CD4-positive, alpha-beta T cell treated with Interleukin-21 for 1 hour (primary cell): ENCODE results near the gene DUOXA1.
"Not testable (repeated sequence)": the region's sequence is repeated elsewhere in the genome, so short reads cannot be mapped to it uniquely, and the experiment has no call there.

ENCODE experiments used
- DNase-seq: peaks from one replicate; pipeline ENCODE4 v3.0.0-alpha.2; 2020

Gene DUOXA1

DNA sequence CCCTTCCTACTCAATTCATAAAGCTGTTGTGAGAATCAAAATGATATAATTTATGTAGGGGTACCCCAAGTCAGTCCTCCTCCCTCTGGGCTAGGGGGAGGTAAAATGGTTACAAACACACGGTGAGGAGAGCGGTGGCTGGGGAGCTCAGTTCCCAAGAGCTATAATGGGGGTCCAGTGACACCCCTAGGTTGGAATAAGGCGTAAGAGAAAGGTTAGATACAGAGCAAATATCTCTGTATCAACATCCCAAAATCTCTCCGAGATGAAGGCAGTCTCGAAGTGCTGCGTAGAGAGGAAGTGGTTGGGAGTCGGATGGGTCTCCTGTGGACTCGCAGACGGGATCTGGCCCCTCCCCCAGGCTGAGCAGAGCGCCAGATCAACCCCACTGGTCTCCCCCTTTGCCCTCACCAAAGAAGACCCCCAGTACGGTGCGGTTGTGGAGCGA is 17.5 kb downstream of the DUOXA1 start:
- no peak for DNase-seq

DNA sequence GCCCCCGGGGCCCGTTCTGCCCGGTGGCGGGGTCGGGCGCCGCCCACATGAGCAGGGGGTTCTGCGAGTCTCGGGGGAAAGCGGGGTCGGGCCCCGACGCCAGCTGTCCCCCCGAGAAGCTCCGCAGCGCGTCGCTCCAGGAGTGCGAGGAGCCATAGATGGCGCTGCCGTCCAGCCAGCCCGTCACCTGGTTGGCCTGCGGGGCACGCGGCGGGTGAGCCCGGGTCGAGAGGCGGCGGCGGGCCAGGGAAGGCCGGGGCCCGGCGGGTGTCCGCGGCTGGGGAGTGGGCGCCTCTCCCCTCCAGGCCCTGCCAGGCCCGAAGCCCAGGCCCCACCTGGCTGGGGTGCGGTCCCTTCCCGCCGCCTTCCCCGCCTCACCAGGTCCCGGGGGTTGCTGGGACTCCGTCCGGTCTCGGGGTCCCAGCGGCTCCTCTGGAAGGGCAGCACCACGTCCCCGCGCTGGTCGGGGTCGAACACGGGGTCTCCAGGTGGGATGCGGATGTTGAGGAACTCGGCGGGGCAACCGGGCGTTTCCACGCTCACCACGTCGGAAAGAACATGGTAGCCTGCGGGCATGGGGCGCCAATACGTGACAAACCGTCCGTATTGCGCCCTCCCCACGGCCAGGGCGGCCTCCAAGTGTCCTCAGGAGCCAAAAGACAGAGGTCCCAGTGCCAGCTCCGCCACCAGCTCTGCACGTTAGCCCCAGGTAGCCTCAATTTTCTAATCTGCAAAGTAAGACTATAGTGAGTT is 18.1 kb downstream of the DUOXA1 start:
- DNase-seq = no peak

DNA sequence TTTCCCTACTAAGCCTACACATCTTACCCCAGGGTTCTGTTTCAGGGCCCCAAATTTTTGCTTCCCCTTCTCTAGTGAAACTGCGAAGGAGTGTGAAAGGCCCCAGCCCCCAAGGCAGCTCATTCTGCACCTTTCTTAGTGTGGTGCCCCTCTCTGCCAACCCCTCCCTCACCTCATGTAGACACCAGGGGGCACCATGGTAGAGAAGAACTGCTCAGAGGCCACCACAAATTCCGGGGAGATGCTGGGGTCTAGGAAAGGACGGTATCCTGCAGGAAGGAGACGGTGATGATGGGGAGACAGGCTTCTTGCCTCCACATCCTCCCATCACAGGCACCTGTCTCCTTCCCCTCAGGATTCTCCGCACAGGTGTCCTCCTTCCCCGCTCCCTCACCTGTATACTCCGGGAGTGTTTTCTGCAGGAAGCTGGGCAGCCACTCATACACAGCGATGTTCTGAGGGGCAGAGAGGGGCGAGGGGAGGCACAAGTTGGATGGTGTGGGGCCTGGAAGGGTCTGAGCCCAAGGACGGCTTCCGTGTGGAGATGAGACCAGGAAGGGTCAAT is 19.3 kb downstream of the DUOXA1 start:
- DNase-seq = no peak

DNA sequence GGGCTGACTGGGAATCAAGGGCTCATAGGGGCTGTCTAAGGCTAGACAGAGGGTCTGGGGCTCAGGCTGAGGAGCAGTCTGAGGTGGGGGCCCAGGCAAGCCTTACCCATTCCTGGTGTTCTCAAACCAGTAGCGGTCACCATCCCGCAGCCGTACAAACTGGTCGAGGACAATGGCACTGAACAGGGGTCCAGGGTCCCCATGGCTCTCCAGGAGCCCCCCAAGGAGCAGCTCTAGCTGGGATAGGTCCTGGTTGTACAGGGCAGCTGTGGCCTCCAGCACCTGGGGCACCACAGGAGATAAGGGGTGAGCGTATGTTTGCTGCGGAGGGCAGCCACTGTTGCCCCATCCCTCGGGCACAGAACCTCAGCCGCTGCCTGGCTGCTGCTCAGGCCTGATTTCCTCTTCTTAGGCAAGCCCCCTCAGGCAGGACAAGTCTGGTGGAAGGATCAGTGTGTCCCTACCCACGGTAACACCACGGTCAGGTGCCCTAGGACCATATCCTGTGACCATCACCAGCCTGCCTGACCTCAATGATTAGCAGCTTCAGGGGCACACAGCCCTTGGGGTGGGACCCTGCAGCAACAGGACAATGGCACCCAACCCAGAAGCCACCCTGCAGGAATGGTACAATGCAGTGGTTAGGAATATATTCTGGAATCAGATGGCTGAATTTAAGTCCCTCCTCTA is 21.6 kb downstream of the DUOXA1 start:
- no peak for DNase-seq

DNA sequence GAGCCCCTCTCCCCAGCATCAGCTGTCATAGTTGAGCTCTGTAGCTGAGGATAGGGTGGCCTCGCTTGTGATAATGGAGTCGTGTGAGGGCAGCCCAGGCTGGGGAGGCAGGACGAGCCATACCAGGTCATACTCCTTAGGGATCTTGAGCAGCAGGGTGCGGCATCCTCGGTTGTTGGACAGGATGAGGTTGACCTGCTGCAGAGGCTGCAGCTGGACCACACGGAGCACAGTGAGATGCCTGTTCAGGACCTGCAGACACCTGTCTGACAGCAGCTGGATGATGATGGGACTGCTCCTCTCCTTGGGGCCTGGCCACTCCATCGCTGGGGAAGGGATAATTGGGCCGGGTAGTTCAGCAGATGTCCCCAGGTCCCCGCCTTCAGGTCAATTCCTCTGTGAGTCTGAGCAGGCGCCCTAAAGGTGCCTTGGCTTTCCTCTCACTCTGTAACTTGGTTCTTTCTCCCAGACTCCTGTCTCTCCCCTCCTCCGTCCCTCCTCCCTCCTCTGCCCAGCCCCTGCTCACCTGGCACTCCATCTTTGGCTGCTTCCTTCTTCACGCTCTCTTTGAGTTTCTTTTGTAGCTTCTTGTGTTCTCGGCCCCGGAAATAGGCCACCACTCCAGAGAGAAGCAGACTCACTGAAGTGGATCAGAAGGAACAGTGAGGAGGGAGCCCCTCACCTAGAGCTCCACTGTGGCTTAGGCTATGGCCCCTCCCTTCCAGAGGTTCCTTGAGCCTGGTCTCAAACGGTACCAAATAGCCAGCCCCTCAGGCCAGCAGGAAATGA is 23.5 kb downstream of the DUOXA1 start:
- no peak for DNase-seq

DNA sequence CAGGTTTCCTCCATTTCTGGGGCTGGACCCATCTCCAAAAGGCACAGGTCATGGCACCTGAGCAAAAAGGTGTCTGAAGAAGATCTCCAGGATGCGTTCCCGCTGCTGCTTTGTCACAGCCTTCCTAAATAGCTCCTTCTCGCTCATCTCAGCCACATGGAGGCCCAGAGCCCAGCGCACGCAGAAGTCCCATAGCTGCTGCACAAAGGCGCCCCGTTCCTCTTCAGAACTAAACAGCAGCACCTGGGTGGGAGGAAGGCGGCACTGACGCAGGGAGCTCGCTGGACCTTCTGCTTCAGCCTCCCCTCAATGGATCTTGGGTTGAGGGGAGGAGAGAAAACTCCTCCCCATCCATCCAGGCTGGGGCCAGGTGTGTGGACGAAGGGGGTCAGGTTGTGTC is 24.1 kb downstream of the DUOXA1 start:
- no peak for DNase-seq

DNA sequence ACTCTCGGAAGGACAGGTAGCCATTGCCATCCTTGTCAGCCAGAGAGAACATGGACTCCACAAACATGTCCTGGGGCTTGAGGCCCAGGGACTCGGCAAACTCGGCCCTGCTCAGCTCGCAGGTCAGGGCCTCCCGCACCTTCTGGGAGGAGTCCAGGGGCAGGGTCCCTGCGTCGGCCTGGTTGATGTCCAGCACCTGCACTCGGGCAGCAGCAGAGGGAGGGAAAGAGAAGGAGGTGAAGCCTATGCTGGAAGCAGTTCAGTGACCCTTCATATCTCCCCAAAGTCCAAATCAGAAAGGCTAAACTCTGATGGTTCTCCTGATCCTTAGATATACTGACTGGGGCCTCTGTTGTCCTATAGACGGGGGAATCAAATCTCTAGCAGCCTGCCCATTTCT is 25.5 kb downstream of the DUOXA1 start:
- not testable (repeated sequence) for DNase-seq

DNA sequence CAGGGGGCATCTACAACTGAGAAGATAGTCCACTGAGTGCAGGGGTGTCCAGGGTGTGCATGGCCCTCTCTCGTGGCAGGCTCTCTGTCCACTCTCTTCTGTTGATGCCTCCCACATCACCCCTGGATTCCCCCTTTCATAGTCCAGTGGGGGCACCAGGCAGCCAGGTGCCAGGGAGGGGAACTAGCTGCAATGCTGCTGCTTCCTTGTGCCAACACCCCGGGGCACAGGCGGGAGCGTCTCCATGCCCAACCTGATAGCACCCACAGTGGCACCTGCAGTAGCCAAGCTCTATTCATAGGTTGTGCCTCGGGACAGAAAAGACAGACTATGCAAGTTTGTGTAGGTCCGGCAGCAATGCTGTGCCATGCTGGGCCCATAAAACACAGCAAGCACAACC is 27.5 kb downstream of the DUOXA1 start:
- no peak for DNase-seq

DNA sequence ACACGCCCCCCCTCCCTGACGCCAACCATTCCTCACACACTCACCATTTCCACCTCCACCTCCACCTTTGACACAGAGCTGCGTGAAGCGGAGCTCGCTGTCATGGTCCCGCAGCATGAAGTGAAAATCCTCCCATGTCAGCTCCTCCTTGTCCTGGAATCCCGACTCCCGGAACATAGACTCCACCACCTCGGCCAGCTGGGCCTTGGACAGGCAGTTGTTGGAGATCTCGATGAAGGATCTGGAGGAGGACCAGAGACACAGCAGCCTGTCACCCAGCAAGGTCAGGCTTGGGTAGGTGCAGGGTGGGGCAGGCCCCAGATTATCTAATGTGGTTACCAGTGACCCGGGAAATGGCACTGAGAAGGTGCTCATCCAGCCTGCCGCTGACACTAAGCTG is 27.9 kb downstream of the DUOXA1 start:
- no peak for DNase-seq

DNA sequence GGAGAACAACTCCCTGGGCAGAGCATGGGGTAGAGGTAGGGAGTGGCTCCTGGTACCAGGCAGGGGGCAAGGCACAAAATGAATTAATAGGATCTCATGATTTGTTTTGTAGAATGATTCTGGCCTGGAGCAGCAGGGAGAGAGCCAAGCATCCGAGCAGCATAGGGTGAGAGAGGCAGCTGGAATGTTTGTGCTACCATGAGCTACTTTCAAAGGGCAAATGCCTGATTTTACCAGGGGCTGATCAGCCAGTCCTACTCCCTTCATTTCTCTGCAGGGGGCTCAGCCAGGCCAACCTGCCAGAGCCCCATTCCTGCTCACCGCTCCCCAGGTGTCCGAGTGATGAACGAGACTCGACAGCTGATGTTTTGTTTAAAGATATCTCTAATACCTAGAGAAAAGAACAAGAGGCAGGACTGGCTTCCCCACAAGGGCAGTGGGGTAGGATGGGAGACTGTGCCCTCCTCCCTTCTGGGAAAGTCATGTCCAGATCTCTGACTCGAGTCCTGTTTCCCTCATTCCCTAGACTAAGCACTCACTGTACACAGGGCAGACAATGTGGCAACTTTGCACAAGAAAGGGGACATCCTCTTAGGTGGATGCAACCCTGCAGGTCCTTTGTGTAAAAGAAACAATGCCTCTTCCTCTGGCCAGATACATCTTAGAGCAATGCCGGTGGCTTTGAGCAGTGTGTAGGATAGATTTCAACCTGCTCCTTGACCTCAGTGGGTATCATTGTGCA is 28.6 kb downstream of the DUOXA1 start:
- DNase-seq = no peak

DNA sequence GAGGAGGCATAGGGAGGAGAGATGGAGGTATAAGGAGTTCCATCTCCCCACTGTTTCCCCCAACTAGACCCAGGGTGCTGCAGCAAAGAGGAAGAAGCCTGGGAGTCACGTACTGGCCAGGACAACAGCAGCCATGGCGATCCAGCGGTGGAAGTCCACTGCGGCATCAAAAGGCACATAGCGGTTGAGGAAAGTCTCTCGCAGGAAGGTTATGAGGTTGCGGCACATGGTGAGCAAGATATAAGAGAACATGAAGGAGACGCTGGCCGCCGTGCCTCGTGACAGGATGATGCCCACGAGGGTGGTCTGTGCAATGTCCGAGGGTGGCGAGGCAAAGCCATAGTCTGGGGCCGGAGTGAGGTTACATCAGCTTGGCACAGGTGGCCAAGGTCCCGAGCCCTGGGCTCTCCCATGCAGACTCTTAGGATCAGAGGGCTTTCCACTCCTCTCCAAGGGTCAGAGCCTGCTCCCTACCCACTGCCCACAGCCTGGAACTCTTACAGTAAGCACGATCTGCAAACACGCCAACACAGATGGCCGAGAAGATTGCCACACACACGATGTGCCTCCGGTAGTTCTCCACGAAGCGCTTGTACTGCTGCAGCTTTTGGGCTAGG is 30.0 kb downstream of the DUOXA1 start:
- DNase-seq = no peak

DNA sequence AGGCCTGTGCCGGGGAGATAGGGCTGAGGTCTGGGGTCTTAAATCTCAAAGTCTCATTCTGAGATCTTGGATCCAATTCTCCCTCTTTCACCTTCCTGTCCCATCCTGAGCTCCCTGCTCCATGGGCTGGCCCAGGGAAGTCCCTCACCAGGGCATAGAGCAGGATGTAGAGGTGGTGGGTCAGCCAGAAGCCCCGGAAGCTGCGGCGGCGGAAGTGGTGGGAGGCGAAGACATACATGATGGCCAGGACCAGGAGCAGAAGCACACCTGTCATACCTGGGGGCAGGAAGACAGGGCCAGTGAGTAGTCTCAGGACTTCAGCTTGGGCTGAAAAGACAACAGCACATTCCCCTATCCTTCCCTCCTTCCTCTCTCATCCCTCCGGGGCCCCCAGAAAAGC is 32.2 kb downstream of the DUOXA1 start:
- DNase-seq = no peak

DNA sequence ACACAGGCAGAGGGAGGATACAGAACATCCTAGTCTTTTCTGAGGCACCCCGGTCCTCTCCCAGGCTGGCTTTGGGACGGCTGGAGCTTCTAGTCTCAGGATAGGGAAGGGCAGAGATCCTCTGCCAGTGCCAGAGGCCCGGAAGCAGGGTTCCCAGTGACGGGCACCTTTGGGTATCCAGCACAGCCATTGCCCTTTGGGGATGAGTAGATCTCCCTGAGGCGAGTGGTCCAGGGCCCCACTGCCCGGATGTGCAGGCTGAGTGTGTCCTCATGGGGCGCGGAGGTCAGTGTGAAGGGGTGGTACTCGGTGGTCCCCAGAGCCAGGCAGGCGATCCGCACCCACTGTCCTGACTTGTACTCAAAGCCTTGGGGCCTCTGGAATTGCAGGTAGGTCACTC is 34.0 kb downstream of the DUOXA1 start:
- DNase-seq = no peak

DNA sequence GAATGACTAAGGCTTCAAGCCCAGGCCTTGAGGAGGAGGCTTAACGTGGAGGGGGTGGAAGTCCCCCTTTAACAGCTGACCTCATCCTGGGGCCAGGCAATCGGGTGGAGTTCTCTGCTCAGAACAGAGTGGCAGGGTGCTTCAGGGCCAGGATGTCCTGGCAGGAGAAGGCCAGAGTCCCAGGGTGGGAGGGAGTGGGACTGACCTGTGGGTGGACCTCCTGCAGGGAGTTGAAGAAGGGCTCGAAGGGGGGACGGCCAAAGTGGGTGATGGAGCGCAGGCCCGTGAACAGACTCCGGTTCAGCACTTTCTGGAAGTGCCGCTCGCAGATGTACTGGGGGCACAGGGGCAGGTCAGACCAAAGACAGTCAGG is 35.3 kb downstream of the DUOXA1 start:
- DNase-seq = no peak

DNA sequence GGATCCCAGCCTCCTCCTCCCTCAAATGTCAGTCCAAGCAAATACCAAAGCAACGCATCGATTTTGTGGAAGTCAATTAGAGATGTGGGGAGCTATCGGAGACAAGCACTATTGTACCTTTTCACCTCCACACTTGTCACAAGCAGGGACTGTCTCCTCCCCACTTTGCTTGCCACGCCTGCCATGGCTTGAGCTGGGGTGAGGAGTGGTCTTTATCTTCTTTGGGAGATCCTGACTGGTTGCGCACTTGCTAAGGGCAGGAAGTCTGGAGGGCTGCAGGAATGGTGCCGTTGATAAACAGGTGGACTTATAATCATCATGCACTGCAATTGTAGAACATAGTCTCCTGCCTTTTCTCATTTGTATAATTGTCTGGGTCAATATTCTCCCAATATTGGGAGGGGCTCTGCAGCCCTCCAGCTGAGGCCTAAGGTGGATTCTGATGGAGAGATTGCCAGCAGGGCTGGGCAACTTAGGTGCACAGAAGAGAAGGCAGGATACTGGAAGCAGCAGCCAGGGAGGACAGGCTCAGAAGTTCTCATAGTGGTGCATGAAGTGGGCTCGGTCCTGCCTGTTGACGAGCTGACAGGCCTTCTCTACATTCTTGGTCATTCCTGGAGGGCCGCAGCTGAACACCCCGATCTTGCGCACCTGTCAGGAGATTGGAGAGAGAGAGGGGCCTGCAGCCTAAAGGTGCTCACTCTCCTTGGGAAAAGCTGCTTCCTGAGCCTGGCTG is 35.9 kb downstream of the DUOXA1 start:
- no peak for DNase-seq

DNA sequence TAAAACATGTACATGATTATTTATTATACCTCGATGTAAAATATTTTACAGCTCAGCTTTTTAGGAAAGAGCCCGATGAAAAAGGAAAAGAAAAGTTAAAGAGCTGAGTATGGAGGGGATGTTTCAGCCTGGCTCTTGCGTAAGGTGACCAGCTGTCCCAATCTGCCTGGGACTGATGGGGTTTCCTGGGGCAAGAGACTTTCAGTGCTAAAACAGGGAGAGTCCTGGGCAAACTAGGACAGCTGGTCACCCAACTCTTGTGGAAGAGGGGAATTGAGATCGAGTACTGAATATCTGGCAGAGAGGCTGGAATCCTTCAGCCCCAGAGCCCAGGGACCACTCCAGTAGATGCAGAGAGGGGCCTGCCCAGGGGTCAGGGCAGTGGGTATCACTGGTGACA is 36.7 kb downstream of the DUOXA1 start:
- no peak for DNase-seq

DNA sequence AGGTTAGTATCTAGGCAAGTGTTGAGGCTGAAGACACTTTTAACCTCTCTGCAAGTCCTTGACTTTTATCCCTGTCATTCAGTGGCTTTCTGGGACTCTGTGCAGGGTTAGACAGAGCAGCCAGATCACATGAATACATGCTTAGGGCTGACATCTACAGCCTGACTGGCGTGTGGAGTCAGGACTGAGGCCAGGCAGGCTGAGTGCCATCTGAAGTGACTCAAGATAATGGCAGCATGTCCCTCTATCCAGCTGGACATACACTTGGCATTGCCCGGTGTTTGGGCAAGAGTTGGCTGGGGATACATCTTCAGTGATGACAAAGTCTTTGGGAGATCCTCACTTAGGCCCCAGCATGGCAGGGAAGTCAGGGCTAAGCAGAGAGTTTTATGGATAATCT is 38.1 kb downstream of the DUOXA1 start:
- no peak for DNase-seq

DNA sequence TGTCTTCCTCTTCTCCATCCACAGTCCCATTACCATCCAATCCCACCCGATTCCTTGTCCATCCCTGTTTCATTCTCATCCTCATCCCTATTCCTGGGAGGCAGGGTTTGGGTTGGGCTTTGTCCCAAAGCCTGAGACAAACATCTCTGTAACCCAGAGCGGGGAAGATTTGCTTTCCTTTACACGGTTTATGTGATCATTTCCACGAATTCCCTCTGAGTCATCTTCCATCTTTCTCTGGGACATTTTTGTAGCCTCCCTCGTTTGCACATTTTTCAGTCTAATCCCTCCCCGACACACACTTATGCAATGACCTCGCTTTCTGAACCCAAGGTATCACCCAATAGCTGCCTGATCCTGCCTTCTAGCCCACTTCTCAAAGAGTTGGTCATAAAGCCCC is 38.5 kb downstream of the DUOXA1 start:
- no peak for DNase-seq

DNA sequence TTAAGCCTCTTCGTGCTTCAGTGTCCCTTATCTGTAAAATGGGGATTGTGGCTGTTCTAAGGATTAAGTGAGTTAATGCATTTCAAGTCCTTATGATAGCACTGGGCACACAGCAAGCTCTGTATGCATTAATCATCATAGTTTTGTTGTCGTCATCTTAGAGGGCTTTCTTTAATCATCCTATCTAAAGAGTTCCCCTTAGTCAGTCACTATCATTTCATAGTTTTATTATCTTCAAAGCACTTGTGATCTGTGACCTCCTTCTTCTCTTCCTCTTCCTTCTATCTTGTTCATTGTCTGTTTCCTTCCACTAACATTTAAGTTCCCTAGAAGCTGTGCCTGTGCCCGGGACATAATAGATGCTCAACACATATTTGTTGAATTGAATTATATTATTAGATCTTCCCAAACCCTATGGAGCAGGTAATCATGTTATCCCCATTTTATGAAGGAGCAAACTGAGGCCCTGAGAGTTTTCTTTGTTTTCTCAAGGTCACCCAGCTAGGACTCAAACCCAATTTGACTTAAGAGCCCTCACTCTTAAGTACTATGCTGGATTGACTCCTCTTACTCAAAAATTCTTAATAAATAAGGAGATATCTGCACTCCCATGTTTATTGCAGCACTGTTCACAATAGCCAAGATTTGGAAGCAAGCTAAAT is 39.8 kb downstream of the DUOXA1 start:
- no peak for DNase-seq

DNA sequence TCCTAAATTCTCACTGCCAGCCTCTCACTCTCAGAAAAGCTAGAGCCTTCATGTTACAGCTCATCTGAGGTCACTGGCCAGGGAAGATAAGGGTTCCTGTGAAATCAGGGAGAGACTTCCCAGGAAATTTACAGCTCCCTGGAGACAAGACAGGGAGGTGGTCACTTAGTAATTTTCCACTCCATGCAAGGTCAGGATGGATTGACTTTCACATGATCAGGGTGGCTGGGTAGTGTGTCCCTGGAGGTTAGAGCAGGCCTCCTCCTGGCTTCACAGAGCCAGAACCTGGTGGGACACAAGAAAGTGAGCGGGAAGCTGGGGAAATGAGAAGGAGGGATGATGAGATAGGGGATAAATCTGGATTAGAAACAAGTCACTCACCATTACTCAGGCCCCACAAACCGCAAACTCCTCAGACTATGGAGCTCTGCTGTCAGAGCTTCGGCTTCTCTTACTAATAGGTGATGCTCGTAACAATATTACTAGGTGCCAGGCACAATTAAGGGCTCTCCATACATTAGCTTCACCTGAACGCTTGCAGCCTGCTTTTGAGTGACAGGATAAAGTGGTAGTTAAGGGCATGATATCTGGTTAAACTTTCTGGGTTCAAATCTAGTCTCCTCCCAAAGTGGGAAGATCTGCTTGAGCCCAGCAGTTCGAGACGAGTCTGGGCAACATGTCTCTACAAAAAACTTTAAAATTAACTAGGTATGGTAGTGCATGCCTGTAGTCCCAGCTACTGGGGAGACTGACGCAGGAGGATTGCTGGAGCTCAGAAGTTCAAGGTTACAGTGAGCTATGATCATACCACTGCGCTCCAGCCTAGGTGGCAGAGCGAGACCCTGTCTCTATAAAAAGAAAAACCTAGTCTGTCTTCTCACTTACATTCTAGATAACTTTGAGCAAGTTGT is 40.6 kb downstream of the DUOXA1 start:
- no peak for DNase-seq
